DOHH2 (cell line): ENCODE measurements around the gene OXSR1.
"Not testable (repeated sequence)": the region's sequence is repeated elsewhere in the genome, so short reads cannot be mapped to it uniquely, and the experiment has no call there.

ENCODE experiments used
- EZH2phosphoT487 ChIP-seq: fragments of 200-600 bp; sonication (generic); IDR thresholded peaks from 2 replicates; pipeline ENCODE4 v1.6.1; 2017; ENCODE audit warnings: borderline replicate concordance, mild to moderate bottlenecking, antibody characterized with exemption, low read length, moderate library complexity, mixed read lengths
- TF ChIP-seq, protein P1 (sequence below): fragments of 200-600 bp; sonication (generic); IDR thresholded peaks from one replicate; pipeline ENCODE4 v1.5.1; 2014; ENCODE audit warnings: antibody characterized with exemption, mild to moderate bottlenecking, low read depth, low read length; ENCODE audit not compliant: poor library complexity, severe bottlenecking

DNA sequence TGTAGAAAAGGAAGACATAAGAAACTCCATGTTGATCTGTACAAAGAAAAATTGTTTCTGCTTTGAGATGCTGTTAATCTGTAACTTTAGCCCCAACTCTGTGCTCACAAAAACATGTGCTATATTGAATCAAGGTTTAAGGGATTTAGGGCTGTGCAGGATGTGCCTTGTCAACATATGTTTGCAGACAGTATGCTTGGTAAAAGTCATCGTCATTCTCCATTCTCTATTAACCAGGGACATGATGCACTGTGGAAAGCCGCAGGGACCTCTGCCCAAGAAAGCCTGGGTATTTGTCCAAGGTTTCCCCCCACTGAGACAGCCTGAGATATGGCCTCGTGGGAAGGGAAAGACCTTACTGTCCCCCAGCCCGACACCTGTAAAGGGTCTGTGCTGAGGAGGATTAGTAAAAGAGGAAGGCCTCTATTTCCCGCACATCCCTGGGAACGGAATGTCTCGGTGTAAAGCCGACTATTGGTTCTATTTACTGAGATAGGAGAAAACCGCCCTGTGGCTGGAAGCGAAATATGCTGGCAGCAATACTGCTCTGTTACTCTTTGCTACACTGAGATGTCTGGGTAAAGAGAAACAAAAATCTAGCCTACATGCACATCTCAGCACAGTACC is 30.7 kb upstream of the OXSR1 start:
- TF ChIP-seq, protein P1, sequence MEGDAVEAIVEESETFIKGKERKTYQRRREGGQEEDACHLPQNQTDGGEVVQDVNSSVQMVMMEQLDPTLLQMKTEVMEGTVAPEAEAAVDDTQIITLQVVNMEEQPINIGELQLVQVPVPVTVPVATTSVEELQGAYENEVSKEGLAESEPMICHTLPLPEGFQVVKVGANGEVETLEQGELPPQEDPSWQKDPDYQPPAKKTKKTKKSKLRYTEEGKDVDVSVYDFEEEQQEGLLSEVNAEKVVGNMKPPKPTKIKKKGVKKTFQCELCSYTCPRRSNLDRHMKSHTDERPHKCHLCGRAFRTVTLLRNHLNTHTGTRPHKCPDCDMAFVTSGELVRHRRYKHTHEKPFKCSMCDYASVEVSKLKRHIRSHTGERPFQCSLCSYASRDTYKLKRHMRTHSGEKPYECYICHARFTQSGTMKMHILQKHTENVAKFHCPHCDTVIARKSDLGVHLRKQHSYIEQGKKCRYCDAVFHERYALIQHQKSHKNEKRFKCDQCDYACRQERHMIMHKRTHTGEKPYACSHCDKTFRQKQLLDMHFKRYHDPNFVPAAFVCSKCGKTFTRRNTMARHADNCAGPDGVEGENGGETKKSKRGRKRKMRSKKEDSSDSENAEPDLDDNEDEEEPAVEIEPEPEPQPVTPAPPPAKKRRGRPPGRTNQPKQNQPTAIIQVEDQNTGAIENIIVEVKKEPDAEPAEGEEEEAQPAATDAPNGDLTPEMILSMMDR: not testable (repeated sequence)
- TF ChIP-seq EZH2phosphoT487: not testable (repeated sequence)
